Measurements from ENCODE around the gene LCLAT1.

The LCLAT1 gene

GRCh38 chr2:30447149-30448045 lies at the start of gene LCLAT1:
TSS of gene LCLAT1 (plus strand) at chr2:30447246. CDS start at chr2:30525591, 78,345 bp downstream.
- DNase-seq: peak; percentile 68

DNA sequence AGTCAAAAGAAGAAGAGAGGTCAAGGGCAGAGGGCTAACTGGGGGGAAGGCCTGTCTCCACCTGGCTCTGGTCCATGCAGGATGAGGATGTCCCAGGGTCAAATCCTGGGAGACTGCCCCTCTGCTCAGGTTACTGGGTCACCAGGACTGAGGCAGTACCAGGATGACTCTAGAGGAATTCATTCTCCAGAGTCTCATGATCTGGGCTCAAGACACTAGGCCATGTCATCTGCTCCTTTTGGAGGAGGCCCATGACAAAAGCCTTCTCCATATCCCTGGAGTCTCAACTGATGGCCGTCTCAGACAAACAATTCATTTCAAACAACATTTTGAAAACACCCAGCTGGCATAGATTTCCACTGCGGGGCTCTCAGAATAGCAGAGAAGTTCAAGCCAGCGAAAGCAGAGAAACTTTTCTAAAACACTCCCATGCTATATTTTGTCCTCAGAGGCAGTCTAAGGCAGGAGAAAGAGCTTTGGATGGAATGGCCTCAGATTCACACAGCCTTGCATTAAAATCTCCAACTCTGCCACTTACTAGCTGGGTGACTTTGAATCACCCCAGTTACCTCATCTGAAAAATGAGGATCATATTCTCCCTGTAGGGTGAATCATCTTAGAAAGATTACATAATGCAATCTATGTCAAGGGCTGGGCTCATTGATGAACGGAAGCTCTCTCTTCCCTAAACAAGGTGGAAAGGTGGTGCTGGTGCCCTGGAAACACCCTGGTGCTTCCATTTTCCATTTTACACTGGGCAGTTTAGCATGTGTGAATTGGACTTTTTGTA lies 48.8 kb upstream of the LCLAT1 start:
- no peak for DNase-seq

- DNase-seq: no peak
Observed at GRCh38 chr2:30400151-30400954, 46.7 kb upstream of the LCLAT1 start.

DNA sequence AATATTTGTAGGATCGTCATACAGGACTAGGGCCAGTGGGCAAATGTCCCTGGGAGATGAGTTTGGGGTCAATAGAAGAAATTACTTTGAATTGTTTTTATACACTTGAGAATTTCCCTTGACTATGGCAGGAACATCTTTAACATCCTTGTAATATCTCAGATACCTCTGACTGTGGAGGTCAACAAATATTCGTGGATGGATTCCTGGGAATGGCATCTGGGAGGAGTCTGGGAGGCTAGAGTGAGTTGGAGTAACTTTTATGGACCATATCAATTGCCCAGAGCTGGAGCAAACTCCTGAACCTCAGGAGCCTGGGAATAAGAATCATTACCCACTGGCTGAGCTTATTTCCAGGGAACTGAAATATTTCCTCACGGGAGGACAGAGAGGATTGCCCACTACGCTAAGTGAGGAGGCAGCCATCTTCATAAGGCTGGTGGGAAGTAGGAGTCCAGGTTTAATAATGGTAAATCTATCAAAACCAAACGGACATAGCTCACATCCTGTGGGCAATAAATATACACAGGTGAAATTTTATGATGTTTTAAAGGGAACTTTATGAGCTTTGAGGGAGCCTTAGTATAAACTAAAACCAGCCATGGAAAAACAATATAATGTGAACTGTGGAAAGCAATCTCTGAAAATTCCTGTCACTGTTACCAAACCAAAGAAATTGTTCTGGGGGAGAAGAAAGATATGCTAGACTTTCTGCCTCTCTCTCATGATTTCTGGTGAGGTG lies 44.4 kb upstream of the LCLAT1 start:
- DNase-seq: no peak

DNA sequence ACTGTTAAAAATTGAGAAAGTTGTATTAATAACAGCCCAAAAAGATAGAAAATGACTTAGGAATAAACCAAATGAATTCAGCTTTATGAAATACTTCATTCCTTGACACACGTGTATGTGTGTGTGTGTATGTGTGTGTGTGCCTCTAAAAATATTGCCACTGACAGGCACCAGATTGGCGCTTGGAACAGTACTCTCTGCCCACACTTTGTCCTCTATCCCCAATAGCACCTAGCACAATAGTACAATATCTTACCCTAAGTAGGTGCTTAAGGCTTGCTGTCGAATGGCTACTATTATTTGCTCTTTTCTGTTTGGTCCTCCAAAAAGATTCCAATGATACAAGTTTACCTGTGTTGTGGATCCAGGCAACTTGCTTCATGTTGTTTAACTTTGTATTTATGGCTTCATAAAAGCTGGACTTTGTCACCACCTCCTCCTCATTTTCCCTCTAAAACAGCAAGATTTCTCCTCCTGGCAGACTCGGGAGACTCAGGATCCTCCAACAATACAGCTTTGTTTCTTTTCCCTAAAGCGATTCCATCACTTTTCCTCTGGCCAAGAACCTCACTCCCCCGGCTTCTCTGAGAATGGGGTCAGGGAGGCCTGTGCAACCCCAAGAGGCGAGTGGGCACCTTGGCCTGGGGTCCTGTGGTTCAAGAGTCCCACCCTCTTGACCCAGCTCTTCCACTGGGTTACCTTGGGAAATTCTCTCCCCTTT lies 43.3 kb upstream of the LCLAT1 start:
- DNase-seq: no peak

- no peak for DNase-seq
Observed at GRCh38 chr2:30404319-30405259, 42.5 kb upstream of the LCLAT1 start.

DNA sequence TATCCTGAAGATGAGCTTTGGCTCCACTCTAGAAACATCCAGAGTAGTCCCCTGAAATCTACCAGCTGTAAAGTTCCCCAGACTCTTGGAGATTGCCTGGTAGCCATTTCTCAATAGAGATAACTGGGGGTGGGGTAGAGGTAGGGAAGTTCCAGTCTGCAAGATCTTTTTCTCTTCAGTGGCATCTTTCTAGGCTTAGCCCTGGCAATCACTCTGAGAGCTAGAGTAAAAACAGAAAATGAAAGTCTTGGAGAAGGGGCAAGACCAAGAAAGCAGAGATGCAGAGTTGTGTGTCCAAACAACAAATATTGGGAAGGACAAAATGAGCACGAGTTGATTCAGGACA lies 41.8 kb upstream of the LCLAT1 start:
- DNase-seq: no peak

GRCh38 chr2:30406853-30407252 lies 40.2 kb upstream of the LCLAT1 start:
- no peak for DNase-seq

DNA sequence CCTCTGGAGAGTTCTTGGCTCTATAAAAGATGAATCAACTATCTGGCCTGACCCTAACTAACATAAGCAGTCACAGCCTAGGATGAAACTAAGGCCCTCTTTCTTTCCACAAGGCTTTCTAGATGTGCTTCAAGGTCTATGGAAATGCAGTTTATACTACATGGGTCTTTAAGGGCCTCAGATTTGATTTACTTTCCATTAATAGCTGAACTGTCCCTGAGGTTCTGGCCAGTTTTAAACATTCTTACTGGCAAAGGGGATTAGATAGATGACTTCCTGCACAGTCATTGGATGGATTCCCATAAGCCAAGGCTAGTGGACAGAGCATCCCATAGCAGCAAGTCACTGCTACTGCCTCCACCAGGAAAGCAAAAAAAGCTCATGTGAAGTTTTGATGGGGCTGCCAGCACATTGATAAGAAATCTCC lies 38.1 kb upstream of the LCLAT1 start:
- DNase-seq: no peak

GRCh38 chr2:30410217-30410616 lies 36.8 kb upstream of the LCLAT1 start:
- peak; percentile 29 for DNase-seq

GRCh38 chr2:30412047-30412683 lies 34.9 kb upstream of the LCLAT1 start:
- DNase-seq: no peak

DNA sequence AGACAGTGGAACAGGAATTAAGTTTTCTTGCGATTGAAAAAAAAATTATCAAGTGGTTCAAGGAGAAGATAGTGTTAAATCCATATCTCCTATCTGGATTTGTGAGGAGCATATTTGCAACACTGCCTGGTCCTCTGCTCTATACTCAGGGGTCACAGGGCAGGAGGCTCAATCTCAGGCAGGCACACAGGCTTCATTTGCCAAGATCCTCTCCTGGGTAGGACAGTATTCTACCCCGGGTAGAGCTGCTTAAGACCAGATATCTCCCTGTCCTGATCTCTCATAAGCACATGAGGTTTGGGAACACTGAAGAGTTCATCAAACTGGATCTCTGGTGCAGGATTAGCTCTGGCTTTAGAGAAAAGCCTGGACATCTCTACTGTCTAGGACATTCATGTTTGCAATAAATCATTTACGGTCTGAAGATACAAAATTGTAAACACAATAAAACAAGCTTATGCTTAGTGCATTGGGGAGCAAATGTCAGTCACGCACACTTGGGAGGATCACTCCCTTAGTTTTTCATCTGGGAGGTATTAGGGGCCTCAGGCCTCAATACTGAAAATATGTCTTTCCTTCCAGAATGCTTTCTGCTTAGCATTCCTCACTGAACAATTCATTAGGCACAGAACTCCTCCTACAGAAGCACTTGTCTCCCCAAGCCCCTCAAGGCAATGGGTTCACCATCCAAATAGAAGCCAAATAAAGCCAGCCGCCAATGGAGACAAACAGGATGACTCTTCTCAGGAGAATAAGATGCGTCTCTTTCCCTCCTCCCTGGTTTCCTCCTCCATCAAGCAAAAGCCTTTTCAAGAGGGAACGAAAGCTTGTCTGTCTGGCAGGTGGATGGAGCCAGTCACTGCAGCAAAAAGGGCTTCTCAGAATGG lies 34.1 kb upstream of the LCLAT1 start:
- DNase-seq: no peak

GRCh38 chr2:30414961-30415360 lies 32.1 kb upstream of the LCLAT1 start:
- no peak for DNase-seq

- DNase-seq: no peak
Observed at GRCh38 chr2:30417253-30417652, 29.8 kb upstream of the LCLAT1 start.

DNA sequence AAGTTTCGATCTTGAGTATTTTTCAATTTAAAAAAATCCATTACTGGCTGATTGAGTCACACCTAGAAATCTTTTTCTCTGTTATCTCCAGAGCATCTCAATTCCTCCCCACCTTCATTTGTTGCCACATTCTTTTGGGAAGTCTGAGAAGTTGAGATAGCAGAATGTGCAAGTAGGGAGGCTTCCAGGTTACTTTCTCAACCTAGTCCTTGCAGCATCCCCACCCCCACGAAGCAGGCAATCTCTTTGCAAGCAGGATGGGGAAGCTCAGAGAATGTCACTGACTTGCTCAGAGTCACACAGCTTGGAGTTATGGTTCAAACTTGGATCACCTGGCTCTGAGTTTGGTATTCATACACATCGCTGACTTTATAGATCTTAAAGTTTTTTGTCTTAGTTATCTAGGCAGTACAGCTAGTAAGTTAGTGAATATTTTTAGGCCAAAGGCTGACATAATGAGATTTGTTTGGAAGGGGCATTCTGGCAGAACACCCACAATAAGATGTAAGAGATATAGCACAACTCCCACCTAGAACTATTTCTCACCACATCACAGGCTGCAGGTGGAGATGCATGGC lies 25.9 kb upstream of the LCLAT1 start:
- no peak for DNase-seq

- DNase-seq: no peak
Observed at GRCh38 chr2:30421604-30422443, 25.2 kb upstream of the LCLAT1 start.

DNA sequence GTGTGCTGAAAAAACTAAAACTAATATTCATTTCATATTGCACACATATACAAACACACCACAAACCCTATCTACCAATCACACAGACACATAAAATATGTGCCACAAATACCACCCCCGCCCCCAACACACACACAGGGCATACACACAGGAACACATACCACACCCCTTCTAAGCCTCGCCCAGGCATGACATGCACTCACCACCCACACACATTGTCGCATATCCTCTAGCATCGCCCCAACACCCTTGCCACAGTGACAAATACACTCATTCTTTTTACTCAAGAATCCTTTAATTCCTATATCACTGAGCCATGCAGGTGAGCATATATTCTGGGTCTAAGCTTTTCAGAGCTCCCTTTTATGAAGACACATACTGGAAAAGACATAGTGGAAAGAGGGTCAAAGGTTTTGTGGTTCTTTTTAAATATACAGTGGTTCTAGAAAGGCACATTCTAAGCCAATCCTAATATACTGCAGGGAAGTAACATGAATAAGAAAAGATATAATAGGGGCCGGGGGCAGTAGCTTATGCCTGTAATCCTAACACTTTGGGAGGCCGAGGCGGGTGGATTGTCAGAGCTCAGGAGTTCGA lies 24.5 kb upstream of the LCLAT1 start:
- no peak for DNase-seq
